ENCODE results near the gene STRAP.
"Not testable (repeated sequence)": the region's sequence is repeated elsewhere in the genome, so short reads cannot be mapped to it uniquely, and the experiment has no call there.

Gene STRAP

DNA sequence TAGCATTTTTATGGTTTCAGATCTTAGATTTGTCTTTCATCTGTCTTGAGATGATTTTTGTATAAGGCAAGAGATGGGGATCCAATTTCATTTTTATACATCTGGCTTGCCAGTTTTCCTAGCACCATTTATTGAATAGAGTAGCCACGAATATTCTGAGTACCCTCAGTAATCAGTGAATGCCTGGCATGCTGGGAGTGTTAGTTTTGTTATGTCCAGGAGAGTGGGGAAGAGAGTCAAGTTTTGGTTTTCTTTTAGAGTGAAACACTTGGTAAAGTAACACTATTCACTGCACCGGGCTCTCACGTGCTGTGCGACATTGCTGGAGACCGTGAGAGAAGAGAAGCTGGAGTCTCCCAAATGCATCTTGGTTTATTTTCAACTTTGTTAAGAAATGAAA, 60.3 kb downstream of the STRAP start:
- Histone ChIP-seq H3K9ac (ENCODE audit: low read length) (no peak overlapping the region), H2AFZ (ENCODE audit: low read depth, low read length, severe bottlenecking) (no peak overlapping the region), H3K27ac (ENCODE audit: low read depth, low read length) (no peak overlapping the region), H3K9me3 (ENCODE audit: insufficient read depth, low read length) (no peaks in the 10 kb centered on the region), H3K4me3 (ENCODE audit: insufficient read depth, low read length, poor library complexity, severe bottlenecking) (no peak overlapping the region), H4K20me1 (ENCODE audit: low read depth, low read length) (no peaks in the 10 kb centered on the region), H3K79me2 (ENCODE audit: insufficient read depth, low read length) (no peaks in the 10 kb centered on the region), H3K4me2 (ENCODE audit: low read depth, low read length, poor library complexity, severe bottlenecking) (no peak overlapping the region), H3F3A (ENCODE audit: insufficient read depth) (no peaks in the 10 kb centered on the region; the same call in 1 of the 2 replicates), H3K27me3 (ENCODE audit: low read length) (no peaks in the 10 kb centered on the region), H3K36me3 (ENCODE audit: low read length) (0 out of 2 replicates have a peak, but pooled peaks cover 4% of the 10 kb centered on the region), H3K9me2 (replicated peaks; ENCODE audit: insufficient read depth, low read length) (no peaks in the 10 kb centered on the region)
- TF ChIP-seq EZH2phosphoT487 (conservative IDR thresholded peaks at IDR 0.05; ENCODE audit: low read length) = no peak
- TF ChIP-seq, protein P1, sequence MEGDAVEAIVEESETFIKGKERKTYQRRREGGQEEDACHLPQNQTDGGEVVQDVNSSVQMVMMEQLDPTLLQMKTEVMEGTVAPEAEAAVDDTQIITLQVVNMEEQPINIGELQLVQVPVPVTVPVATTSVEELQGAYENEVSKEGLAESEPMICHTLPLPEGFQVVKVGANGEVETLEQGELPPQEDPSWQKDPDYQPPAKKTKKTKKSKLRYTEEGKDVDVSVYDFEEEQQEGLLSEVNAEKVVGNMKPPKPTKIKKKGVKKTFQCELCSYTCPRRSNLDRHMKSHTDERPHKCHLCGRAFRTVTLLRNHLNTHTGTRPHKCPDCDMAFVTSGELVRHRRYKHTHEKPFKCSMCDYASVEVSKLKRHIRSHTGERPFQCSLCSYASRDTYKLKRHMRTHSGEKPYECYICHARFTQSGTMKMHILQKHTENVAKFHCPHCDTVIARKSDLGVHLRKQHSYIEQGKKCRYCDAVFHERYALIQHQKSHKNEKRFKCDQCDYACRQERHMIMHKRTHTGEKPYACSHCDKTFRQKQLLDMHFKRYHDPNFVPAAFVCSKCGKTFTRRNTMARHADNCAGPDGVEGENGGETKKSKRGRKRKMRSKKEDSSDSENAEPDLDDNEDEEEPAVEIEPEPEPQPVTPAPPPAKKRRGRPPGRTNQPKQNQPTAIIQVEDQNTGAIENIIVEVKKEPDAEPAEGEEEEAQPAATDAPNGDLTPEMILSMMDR (IDR thresholded peaks at IDR 0.05; ENCODE audit: insufficient read depth, low read length, poor library complexity, severe bottlenecking) = no peak

DNA sequence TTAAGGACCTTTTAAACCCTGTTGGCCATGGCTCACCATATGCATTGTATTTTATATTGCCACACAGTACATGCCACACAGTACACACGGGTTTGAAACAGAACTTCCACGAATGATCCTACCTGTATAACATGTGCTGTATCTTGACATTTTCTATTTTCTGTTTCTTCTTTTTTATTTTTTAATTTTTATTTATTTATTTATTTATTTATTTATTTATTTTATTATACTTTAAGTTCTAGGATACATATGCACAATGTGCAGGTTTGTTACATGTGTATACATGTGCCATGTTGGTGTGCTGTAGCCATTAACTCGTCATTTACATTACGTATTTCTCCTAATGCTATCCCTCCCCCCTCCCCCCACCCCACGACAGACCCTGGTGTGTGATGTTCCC, 61.3 kb downstream of the STRAP start:
- H3K27ac ChIP-seq (ENCODE audit: low read depth, low read length); H3K9me3 ChIP-seq (ENCODE audit: insufficient read depth, low read length); H3K4me3 ChIP-seq (ENCODE audit: insufficient read depth, low read length, poor library complexity, severe bottlenecking); H3K9me2 ChIP-seq (replicated peaks; ENCODE audit: insufficient read depth, low read length); H3K27me3 ChIP-seq (ENCODE audit: low read length); H3K9ac ChIP-seq (ENCODE audit: low read length); H2AFZ ChIP-seq (ENCODE audit: low read depth, low read length, severe bottlenecking); H3K4me2 ChIP-seq (ENCODE audit: low read depth, low read length, poor library complexity, severe bottlenecking); H3K79me2 ChIP-seq (ENCODE audit: insufficient read depth, low read length); H3K36me3 ChIP-seq (ENCODE audit: low read length); H3F3A ChIP-seq (ENCODE audit: insufficient read depth); H4K20me1 ChIP-seq (ENCODE audit: low read depth, low read length): not testable (repeated sequence)

- not testable (repeated sequence) for H3K36me3 ChIP-seq (ENCODE audit: low read length); H3K9me3 ChIP-seq (ENCODE audit: insufficient read depth, low read length); H3K79me2 ChIP-seq (ENCODE audit: insufficient read depth, low read length); H3K4me2 ChIP-seq (ENCODE audit: low read depth, low read length, poor library complexity, severe bottlenecking); H2AFZ ChIP-seq (ENCODE audit: low read depth, low read length, severe bottlenecking); H3K27ac ChIP-seq (ENCODE audit: low read depth, low read length); H3K4me3 ChIP-seq (ENCODE audit: insufficient read depth, low read length, poor library complexity, severe bottlenecking); H4K20me1 ChIP-seq (ENCODE audit: low read depth, low read length); H3K27me3 ChIP-seq (ENCODE audit: low read length); H3F3A ChIP-seq (ENCODE audit: insufficient read depth); H3K9ac ChIP-seq (ENCODE audit: low read length); H3K9me2 ChIP-seq (replicated peaks; ENCODE audit: insufficient read depth, low read length)
Observed at GRCh38 chr12:15948461-15948860, 66.3 kb downstream of the STRAP start.
